Muscle layer of colon (tissue), 2 donors: Measurements from ENCODE around the gene PLXNA2.

Experiments used
- H3K27ac ChIP-seq: one replicate; pipeline ENCODE4 v1.7.0; 2013; ENCODE audit warnings: low read depth, mild to moderate bottlenecking, low read length, moderate library complexity
- H3K27me3 ChIP-seq, 2 donors: one replicate each; pipeline ENCODE4 v1.7.0; 2013; ENCODE audit warnings: low read length in 2 of 2, mild to moderate bottlenecking in 2 of 2; ENCODE audit not compliant: insufficient read depth in 2 of 2, control insufficient read depth in 1 of 2
- H3K36me3 ChIP-seq: one replicate; pipeline ENCODE4 v1.7.0; 2013; ENCODE audit warnings: mild to moderate bottlenecking, low read length; ENCODE audit not compliant: insufficient read depth
- H3K4me1 ChIP-seq: one replicate; pipeline ENCODE4 v1.7.0; 2013; ENCODE audit warnings: mild to moderate bottlenecking, low read length; ENCODE audit not compliant: insufficient read depth
- H3K4me3 ChIP-seq, 2 donors: one replicate each; pipeline ENCODE4 v1.7.0; 2013; ENCODE audit warnings: low read length in 2 of 2, low read depth in 1 of 2, mild to moderate bottlenecking in 1 of 2, moderate library complexity in 1 of 2
- H3K9ac ChIP-seq: one replicate; pipeline ENCODE4 v1.7.0; 2013; ENCODE audit warnings: low read length
- H3K9me3 ChIP-seq: one replicate; pipeline ENCODE4 v1.7.0; 2013; ENCODE audit warnings: mild to moderate bottlenecking, low read length
- donor health status: abdominal sarcoma.
- donor health status: Adenocarcinoma of cecum.

Gene PLXNA2

DNA sequence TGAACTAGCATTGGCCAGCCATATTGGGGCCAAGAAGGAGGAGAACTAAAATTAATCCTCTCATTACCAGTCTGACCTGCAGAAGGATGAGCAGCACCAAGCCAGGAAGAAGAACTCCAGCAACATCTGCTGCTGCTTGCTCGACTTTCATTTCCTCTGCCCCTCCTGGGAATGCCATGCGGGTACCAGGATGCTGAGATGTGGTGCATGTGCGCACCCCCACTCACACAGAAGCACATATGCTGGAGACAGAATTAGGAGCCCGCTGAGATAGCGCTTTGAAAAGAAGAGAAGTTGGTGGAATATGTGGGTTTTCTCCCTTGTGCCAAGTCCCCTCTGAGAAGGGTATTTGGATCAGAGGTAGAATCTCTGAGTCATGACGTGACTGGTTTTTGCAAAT, 70.4 kb downstream of the PLXNA2 start:
- no peak overlapping the region for H3K27ac ChIP-seq

DNA sequence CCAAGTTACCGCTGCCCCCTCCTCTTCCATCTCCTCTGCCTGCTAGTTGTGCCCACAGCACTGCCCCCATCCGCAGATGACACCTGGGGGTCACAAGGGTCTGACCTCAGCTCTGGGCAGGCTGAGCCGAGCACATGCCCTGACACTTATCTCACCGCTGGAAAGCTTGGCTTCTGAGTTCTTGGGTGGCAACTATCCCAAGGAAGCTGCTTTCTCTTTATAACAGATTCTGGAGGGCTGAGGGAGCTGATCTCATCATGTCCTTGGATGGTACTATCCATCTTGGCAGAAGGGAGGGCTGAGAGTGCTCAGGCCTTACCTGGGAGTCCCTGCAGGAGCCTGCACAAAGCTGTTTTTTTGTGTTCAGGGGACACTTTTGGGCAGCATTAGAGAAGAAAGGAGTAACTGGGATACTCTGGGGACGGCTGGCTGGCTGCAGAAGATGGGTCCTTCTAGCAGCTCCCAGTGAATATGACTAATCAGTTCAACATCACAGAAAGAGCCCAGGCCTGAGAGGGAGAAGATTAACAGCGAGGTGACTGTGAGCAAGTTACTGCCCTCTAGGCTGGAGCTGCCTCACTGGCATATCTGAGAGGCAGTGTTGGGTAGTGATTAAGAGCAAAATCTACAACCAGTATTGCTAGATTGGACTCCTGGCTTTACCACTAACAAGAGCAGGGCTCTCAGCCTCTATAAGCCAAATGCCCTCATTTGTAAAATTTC, 71.6 kb downstream of the PLXNA2 start:
- H3K4me1 ChIP-seq = peaks cover 13% of the 10 kb centered on the region
- no peak overlapping the region for H3K9ac ChIP-seq
- H3K36me3 ChIP-seq = no peaks in the 10 kb centered on the region
- H3K4me3 ChIP-seq = no peak overlapping the region
- H3K27ac ChIP-seq = no peak overlapping the region
- H3K9me3 ChIP-seq = no peaks in the 10 kb centered on the region
- no peaks in the 10 kb centered on the region for H3K27me3 ChIP-seq

More for the DNA sequence above, 70.4 kb downstream of the PLXNA2 start:
- Histone ChIP-seq H3K9ac (no peak overlapping the region), H3K4me1 (peaks cover 13% of the 10 kb centered on the region), H3K27me3 (no peaks in the 10 kb centered on the region), H3K9me3 (no peaks in the 10 kb centered on the region), H3K36me3 (no peaks in the 10 kb centered on the region), H3K4me3 (no peak overlapping the region)

DNA sequence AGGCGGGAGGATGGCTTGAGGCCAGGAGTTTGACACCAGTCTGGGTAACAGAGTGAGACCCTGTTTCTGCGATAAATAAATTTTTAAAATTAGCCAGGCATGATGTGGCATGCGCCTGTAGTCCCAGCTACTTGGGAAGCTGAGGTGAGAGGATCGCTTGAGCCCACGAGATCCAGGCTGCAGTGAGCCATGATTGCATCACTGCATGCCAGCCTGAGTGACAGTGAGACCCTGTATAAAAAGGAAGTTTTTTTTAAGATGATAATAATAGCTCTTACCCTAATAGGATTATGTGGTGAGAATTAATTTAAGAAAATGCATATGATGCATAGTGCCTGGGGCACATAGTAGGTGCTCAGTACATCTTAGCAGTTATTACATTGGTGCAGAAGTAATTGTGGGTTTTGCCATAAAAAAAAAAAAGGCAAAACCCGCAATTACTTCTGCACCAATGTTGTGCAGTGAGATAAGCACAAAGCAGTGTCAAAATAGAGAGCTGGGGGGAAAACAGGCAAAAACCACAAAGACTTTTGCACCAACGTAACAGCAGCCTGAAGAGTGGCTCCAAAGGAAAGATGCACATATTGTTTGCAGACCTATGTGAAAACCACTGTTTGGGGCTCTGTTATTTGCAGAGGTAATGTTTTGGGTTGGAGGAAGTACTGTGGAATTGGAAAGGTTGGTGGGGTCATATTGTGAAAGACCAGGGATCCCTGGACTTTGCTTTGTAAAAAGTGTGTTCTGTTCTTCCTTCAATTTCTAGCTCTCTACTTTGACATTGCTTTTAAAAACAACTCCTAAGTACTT, 72.4 kb downstream of the PLXNA2 start:
- no peak overlapping the region for H3K27ac ChIP-seq
- no peaks in the 10 kb centered on the region for H3K9me3 ChIP-seq
- peaks cover 13% of the 10 kb centered on the region for H3K4me1 ChIP-seq
- H3K36me3 ChIP-seq = no peaks in the 10 kb centered on the region
- no peaks in the 10 kb centered on the region for H3K27me3 ChIP-seq
- H3K9ac ChIP-seq = no peak overlapping the region
- H3K4me3 ChIP-seq = no peak overlapping the region

DNA sequence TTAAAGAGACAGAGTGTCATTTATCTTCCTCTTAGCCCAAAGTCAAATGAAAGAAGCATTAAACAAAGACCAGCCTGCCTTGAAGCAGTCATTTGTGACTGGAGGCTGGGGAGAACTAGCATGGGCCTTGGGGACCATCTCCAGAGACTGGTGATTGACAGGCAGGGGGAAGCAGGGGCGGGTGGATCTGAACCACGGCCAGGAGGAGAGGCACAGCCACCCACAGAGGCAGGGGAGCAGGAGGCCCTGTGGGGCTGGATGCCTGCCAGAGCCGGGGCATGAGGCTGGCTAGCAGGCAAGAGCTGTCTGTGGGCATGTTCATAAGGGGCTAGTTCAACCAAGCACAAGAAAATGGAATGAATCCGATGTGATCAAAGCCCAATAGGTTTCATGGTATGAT, 73.9 kb downstream of the PLXNA2 start:
- Histone ChIP-seq H3K4me1 (peaks cover 13% of the 10 kb centered on the region), H3K27ac (no peak overlapping the region), H3K36me3 (no peaks in the 10 kb centered on the region), H3K27me3 (no peaks in the 10 kb centered on the region), H3K9ac (no peak overlapping the region), H3K9me3 (no peaks in the 10 kb centered on the region), H3K4me3 (no peak overlapping the region)

DNA sequence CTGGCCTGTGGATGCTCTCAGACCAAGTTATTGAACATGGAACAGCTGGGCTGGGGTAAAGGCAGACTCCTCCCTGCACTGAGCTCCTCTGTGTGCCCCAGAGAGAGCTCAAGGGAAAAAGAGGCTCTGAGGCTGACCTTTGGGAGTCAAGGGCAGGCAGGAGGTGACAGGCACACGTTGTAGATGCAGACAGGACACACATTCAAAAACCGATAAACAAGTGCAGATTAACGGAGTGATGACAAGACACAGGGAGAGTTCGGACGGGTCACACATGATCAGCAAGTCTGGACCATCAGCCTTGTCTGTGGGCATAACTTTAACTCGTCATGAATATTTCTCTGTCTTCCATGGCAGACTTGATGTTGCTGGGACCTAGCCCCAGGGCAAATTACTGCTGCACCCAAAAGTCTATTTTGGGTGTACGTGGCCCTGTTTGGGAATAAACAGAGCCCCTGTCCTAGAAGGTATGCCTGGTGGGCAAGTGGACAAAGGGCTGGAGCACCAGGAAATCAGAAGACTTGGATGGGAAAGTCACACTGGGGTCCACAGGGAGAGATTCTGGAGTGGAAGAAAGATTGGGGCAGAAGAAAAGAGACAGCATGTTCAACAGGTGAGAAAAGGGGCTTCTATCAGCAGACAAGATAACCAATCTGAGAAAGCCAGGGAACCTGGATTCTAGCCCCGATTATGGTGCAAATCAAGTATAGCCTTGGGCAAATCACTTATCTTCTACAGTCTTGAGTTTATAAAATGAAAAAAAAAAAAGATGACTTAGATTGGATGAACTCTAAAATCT, 74.9 kb downstream of the PLXNA2 start:
- Histone ChIP-seq H3K4me1 (peaks cover 13% of the 10 kb centered on the region), H3K27ac (no peak overlapping the region), H3K9me3 (no peaks in the 10 kb centered on the region), H3K36me3 (no peaks in the 10 kb centered on the region), H3K4me3 (no peak overlapping the region), H3K27me3 (no peaks in the 10 kb centered on the region), H3K9ac (no peak overlapping the region)

DNA sequence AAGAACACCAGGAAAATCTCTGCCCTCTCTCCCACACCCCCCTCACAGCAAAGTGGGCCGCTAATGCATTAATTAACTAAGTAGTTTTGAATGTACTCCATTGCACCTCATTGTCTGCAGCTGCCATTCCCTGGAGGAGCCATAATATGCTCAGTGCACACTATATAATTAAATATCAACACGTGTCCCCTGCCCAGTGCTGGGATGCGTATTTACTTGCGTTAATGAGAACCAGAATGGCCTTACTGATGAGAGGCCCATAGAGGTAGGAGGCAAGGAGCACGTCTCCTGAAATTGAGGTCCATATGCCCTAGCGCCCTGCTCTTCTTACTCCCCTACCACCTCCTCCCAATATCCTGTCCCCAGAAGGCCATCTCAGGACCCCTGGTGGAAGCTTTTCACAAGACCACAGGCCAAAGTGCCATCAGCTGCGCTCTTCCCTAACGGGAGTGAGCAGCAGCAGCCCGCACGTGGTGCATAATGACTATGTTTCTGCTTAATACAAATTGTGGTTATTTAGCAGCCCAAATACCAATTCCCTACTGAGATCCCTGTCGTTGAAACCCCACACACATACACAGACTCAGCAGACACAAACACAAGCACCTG, 76.8 kb downstream of the PLXNA2 start:
- Histone ChIP-seq H3K9ac (no peak overlapping the region), H3K4me1 (peaks cover 18% of the 10 kb centered on the region)

DNA sequence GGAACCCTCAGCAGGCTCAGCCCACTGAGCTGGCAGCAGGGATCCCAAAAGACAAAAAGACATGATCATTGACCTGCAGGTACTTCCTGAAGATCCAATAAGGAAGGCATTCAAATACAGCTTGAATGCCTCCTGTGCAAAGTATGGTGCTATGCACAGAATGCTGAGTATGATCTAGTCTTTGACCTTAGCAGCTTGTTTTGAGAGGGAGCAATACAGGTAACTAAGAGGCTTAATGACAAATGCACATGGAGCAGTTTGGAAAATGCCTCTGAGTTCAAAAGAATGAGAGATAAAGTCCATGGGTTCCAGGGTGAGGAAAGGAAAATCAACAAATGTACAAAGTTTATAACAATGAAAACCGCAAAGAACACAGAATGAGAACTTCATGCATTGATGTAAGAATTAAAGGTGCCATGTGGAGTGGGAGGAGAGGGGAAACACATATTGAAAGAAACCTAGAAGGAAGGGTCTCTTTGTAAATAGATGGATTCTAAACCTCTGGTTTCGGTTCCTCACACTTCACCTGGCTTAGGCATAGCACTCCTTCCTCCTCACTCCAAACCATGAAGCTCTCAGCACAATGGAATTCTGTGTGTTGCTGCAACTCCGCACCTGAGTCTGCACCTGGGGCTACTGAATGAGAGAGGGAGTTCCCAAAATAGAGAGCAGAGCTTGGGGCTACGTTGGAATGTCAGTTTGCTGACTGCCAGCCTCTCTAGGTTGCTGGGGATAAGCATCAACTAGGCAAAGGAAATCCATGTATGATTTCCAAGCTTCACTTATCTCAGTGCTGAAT, 77.6 kb downstream of the PLXNA2 start:
- H3K27ac ChIP-seq = no peak overlapping the region
- peaks cover 24% of the 10 kb centered on the region for H3K4me1 ChIP-seq
- no peaks in the 10 kb centered on the region for H3K9me3 ChIP-seq
- H3K4me3 ChIP-seq = no peak overlapping the region
- no peak overlapping the region for H3K9ac ChIP-seq
- H3K27me3 ChIP-seq = no peaks in the 10 kb centered on the region
- H3K36me3 ChIP-seq = no peaks in the 10 kb centered on the region

More for the DNA sequence above, 76.8 kb downstream of the PLXNA2 start:
- Histone ChIP-seq H3K27me3 (no peaks in the 10 kb centered on the region), H3K9me3 (no peaks in the 10 kb centered on the region), H3K27ac (no peak overlapping the region), H3K36me3 (no peaks in the 10 kb centered on the region), H3K4me3 (no peak overlapping the region)

DNA sequence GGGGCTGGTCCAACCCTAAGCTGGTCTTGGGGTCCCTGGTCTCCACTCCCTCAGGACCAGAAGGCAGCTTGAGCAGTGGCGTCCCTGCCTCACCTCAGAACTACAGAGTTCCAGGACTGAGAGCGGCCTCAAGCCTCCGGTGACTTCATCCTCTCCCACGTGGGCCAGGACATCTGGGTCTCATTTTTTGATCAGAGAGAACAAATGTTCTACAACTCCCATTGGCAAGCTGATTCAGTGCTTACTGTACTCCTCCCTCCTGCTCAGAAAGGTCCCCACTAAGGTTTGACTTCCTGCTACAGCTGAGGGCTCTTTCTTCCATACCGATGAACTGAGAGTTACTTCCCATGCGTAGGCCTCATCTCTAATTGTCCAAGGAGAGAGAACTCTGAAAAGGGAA, 78.5 kb downstream of the PLXNA2 start:
- H3K4me1 ChIP-seq = peaks cover 33% of the 10 kb centered on the region
- H3K36me3 ChIP-seq = no peaks in the 10 kb centered on the region
- H3K4me3 ChIP-seq = no peak overlapping the region
- no peak overlapping the region for H3K9ac ChIP-seq
- no peak overlapping the region for H3K27ac ChIP-seq
- no peaks in the 10 kb centered on the region for H3K9me3 ChIP-seq
- no peaks in the 10 kb centered on the region for H3K27me3 ChIP-seq

DNA sequence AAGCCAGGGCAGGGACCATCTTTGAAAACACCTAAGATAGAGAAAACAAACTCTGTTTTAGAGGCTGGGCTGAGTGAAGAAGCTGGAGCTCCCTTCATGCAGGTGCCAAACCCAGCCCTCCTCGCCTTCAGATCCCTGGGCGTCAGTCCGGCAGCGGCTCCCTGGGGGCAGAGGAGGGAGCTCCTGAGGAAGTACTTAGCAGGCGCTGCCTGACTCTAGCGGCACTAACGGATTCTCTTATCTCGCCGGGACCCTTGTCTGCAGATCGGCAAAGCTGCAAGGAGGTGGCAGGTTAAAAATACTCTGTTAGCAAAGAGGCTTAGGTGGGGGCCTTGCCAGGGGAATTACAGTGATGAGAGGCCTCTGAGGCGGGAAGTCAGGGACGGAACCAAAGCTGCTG, 79.6 kb downstream of the PLXNA2 start:
- no peak overlapping the region for H3K27ac ChIP-seq

DNA sequence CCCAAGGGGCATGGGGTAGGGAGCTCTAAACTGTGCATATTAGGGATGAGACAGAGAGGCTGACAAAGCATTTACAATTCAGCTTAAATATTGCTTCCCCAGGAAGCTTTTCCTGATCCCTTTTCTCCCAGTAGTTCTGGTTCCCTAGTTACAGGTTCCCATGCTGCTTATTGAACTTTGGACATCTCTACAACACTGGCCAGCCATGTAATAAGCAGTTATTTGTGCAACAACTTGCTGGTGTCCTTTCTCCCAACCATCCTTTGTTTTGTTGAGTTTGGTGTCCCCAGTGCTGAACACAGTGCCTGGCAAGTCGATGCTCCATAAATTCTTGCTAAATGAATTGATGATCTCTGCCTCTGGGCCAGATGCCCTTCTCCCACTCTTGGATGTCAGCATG, 80.6 kb downstream of the PLXNA2 start:
- Histone ChIP-seq H3K4me3 (no peak overlapping the region), H3K27ac (no peak overlapping the region), H3K36me3 (no peaks in the 10 kb centered on the region), H3K9ac (no peak overlapping the region), H3K9me3 (no peaks in the 10 kb centered on the region), H3K27me3 (no peaks in the 10 kb centered on the region), H3K4me1 (peaks cover 41% of the 10 kb centered on the region)

More for the DNA sequence above, 79.6 kb downstream of the PLXNA2 start:
- no peak overlapping the region for H3K9ac ChIP-seq
- H3K27me3 ChIP-seq = no peaks in the 10 kb centered on the region
- no peak overlapping the region for H3K4me3 ChIP-seq
- H3K36me3 ChIP-seq = no peaks in the 10 kb centered on the region
- peaks cover 37% of the 10 kb centered on the region for H3K4me1 ChIP-seq
- H3K9me3 ChIP-seq = no peaks in the 10 kb centered on the region
